Measurements from ENCODE around the gene RGS1. TPM values are rescaled to one million over a fixed set of nuclear protein-coding genes. Genes with fewer than 3 reads are reported as not detected.

RGS1 gene
- total RNA-seq, 1 experiment from 2014 or later, result not detected

DNA sequence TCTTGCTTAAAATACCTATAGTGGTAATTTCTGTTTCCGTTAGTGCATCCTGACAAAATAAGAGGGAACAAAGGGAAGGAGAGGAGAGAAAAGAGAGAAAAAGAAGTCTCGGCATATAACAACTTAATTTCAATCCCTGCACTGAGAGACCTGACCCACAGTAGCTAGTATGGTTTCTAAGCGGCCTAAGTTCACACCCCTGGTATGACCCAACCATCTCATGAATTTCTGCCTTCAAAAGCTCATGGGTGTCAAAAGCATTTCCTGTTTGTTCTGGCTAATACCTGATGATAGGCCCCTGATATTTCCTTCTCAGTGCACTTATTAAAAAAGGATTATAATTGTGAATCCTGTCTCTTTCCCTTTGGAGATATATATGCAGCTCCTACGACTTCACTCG is 32.1 kb upstream of the RGS1 start:
- POLR2A ChIA-PET (ENCODE audit: unreplicated experiment), result no interaction called here
- ATAC-seq (no peak), DNase-seq (no peak)
- no peak overlapping the region for H3K4me3 ChIP-seq (ENCODE audit: low read length)
- H3K4me2 ChIP-seq (ENCODE audit: low read length), result no peak overlapping the region
- CTCF ChIA-PET, result no interaction called here
- H3K27me3 ChIP-seq (ENCODE audit: low read length), result no peaks in the 10 kb centered on the region
- H3F3A ChIP-seq (ENCODE audit: low read length, unreplicated experiment), result no peaks in the 10 kb centered on the region
- BruUV-seq (replicated peaks), result no TSS peak
- TF ChIP-seq, protein P1, sequence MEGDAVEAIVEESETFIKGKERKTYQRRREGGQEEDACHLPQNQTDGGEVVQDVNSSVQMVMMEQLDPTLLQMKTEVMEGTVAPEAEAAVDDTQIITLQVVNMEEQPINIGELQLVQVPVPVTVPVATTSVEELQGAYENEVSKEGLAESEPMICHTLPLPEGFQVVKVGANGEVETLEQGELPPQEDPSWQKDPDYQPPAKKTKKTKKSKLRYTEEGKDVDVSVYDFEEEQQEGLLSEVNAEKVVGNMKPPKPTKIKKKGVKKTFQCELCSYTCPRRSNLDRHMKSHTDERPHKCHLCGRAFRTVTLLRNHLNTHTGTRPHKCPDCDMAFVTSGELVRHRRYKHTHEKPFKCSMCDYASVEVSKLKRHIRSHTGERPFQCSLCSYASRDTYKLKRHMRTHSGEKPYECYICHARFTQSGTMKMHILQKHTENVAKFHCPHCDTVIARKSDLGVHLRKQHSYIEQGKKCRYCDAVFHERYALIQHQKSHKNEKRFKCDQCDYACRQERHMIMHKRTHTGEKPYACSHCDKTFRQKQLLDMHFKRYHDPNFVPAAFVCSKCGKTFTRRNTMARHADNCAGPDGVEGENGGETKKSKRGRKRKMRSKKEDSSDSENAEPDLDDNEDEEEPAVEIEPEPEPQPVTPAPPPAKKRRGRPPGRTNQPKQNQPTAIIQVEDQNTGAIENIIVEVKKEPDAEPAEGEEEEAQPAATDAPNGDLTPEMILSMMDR (conservative IDR thresholded peaks at IDR 0.05; ENCODE audit: low read depth, low read length), result no peak
- no peak for TF ChIP-seq EZH2phosphoT487 (IDR thresholded peaks at IDR 0.05; ENCODE audit: borderline replicate concordance, low read length)
- TF ChIP-seq EZH2 (IDR thresholded peaks at IDR 0.05; ENCODE audit: low read length, unreplicated experiment), result no peak
- no peak overlapping the region for H3K9ac ChIP-seq (ENCODE audit: low read length)
- no peaks in the 10 kb centered on the region for H3K36me3 ChIP-seq (ENCODE audit: low read depth, low read length)
- peaks cover 21% of the 10 kb centered on the region for H3K4me1 ChIP-seq (ENCODE audit: insufficient read depth, low read length)
- no peak overlapping the region for H2AFZ ChIP-seq (ENCODE audit: low read length)
- H3K9me3 ChIP-seq (ENCODE audit: low read length), result no peaks in the 10 kb centered on the region
- intact Hi-C loops (cut with micrococcal nuclease), result no loop called here
- no peaks in the 10 kb centered on the region for H3K79me2 ChIP-seq (ENCODE audit: low read length)
- no peak overlapping the region for H3K27ac ChIP-seq (ENCODE audit: low read length)
- H4K20me1 ChIP-seq (ENCODE audit: low read length), result no peaks in the 10 kb centered on the region
- H3K9me2 ChIP-seq (replicated peaks; ENCODE audit: low read length), result no peaks in the 10 kb centered on the region

- DNase-seq (no peak), ATAC-seq (no peak)
- Histone ChIP-seq H3K79me2 (ENCODE audit: low read length) (no peaks in the 10 kb centered on the region), H3K36me3 (ENCODE audit: low read depth, low read length) (no peaks in the 10 kb centered on the region), H3K27me3 (ENCODE audit: low read length) (no peaks in the 10 kb centered on the region), H3K4me1 (ENCODE audit: insufficient read depth, low read length) (peaks cover 20% of the 10 kb centered on the region), H2AFZ (ENCODE audit: low read length) (no peak overlapping the region), H4K20me1 (ENCODE audit: low read length) (no peaks in the 10 kb centered on the region), H3K9me2 (replicated peaks; ENCODE audit: low read length) (no peaks in the 10 kb centered on the region), H3F3A (ENCODE audit: low read length, unreplicated experiment) (peaks cover 3% of the 10 kb centered on the region), H3K9me3 (ENCODE audit: low read length) (no peaks in the 10 kb centered on the region), H3K27ac (ENCODE audit: low read length) (no peak overlapping the region), H3K4me2 (ENCODE audit: low read length) (no peak overlapping the region), H3K4me3 (ENCODE audit: low read length) (no peak overlapping the region), H3K9ac (ENCODE audit: low read length) (no peak overlapping the region)
- intact Hi-C loops (cut with micrococcal nuclease), result no loop called here
- TF ChIP-seq, protein P1 (conservative IDR thresholded peaks at IDR 0.05; ENCODE audit: low read depth, low read length), result no peak; the same call in 1 of the 2 replicates
- TF ChIP-seq EZH2phosphoT487 (IDR thresholded peaks at IDR 0.05; ENCODE audit: borderline replicate concordance, low read length) (no peak), EZH2 (IDR thresholded peaks at IDR 0.05; ENCODE audit: low read length, unreplicated experiment) (no peak)
- CTCF ChIA-PET, result no interaction called here
- POLR2A ChIA-PET (ENCODE audit: unreplicated experiment), result no interaction called here
- BruUV-seq (replicated peaks), result no TSS peak
These were observed 29.6 kb upstream of the RGS1 start for GRCh38 chr1:192545896-192546521.

DNA sequence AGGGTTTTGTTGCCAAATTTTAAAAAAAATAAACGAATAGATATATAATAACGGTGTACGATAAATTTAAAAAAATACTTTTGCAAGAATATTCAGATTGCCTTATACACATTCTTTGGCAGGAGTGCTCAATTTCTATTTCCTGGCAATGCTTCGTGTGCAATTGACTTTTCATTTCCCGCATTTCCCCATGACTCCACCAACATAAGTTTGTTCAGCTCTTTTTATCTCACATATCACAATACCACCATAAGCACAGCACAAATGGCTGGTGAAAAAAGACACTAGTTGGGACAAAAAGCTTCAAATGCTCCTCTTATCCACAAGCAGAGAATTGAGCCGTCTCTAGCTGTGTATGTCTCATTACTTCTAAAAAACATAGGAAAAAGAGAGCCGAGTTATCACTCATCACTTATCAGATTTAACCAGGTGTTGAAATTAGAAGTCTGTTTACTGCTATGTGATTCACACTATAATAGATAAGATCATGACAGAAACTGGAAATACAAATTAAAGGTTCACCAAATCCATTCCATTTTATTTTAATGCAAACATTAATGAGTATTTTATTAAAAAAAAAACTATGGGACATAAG is 28.9 kb upstream of the RGS1 start:
- Histone ChIP-seq H3K9ac (ENCODE audit: low read length) (no peak overlapping the region), H3F3A (ENCODE audit: low read length, unreplicated experiment) (peaks cover 3% of the 10 kb centered on the region), H2AFZ (ENCODE audit: low read length) (no peak overlapping the region), H3K27me3 (ENCODE audit: low read length) (no peaks in the 10 kb centered on the region), H3K27ac (ENCODE audit: low read length) (no peak overlapping the region), H3K36me3 (ENCODE audit: low read depth, low read length) (no peaks in the 10 kb centered on the region), H3K79me2 (ENCODE audit: low read length) (no peaks in the 10 kb centered on the region), H3K9me3 (ENCODE audit: low read length) (no peaks in the 10 kb centered on the region), H4K20me1 (ENCODE audit: low read length) (no peaks in the 10 kb centered on the region), H3K4me2 (ENCODE audit: low read length) (no peak overlapping the region), H3K9me2 (replicated peaks; ENCODE audit: low read length) (no peaks in the 10 kb centered on the region), H3K4me1 (ENCODE audit: insufficient read depth, low read length) (peaks cover 26% of the 10 kb centered on the region), H3K4me3 (ENCODE audit: low read length) (no peak overlapping the region)
- no peak for DNase-seq
- ChIA-PET CTCF (no interaction called here), POLR2A (ENCODE audit: unreplicated experiment) (no interaction called here)
- BruUV-seq (replicated peaks), result no TSS peak
- ATAC-seq, result no peak
- TF ChIP-seq EZH2phosphoT487 (IDR thresholded peaks at IDR 0.05; ENCODE audit: borderline replicate concordance, low read length) (no peak), EZH2 (IDR thresholded peaks at IDR 0.05; ENCODE audit: low read length, unreplicated experiment) (no peak)
- TF ChIP-seq, protein P1 (conservative IDR thresholded peaks at IDR 0.05; ENCODE audit: low read depth, low read length), result no peak
- intact Hi-C loops (cut with micrococcal nuclease), result no loop called here
